GM12878 (cell line): Measurements from ENCODE around the gene PLEKHS1.

ENCODE experiments used
- CTCF ChIP-seq, 3 experiments: IDR thresholded peaks in 2 of 3; conservative IDR thresholded peaks in 1 of 3; 2 replicates each; pipeline ENCODE4 v1.5.1; 2011; ENCODE audit warnings: low read depth in 3 of 3, low read length in 3 of 3, mild to moderate bottlenecking in 3 of 3, control low read depth in 2 of 3, moderate library complexity in 2 of 3, inconsistent platforms in 1 of 3, mixed read lengths in 1 of 3; ENCODE audit not compliant: control insufficient read depth in 2 of 3, insufficient read depth in 1 of 3; ENCODE audit errors: extremely low read depth in 1 of 3
- DPF2 ChIP-seq: fragments of 450-650 bp; IDR thresholded peaks from 2 replicates; pipeline ENCODE4 v1.6.1; 2017; ENCODE audit warnings: mild to moderate bottlenecking
- EGR1 ChIP-seq, 2 experiments: IDR thresholded peaks; 1 replicate in 1 of 2; 2 replicates in 1 of 2; pipeline ENCODE4 v1.6.1; 2011 to 2012; ENCODE audit warnings: low read depth in 2 of 2, low read length in 2 of 2, borderline replicate concordance in 1 of 2, mild to moderate bottlenecking in 1 of 2, moderate library complexity in 1 of 2
- SMAD1 ChIP-seq: fragments of 450-650 bp; IDR thresholded peaks from 2 replicates; pipeline ENCODE4 v1.6.1; 2018; ENCODE audit warnings: mild to moderate bottlenecking, low read depth; ENCODE audit not compliant: partially characterized antibody
- SMARCA5 ChIP-seq: fragments of 450-650 bp; IDR thresholded peaks from 2 replicates; pipeline ENCODE4 v1.6.1; 2017; ENCODE audit warnings: mild to moderate bottlenecking
- YY1 ChIP-seq: IDR thresholded peaks from 2 replicates; pipeline ENCODE4 v1.6.1; 2011; ENCODE audit warnings: low read depth, mild to moderate bottlenecking, low read length

- TF ChIP-seq CTCF (IDR thresholded peaks at IDR 0.05 in 2 of 3, conservative IDR thresholded peaks at IDR 0.05 in 1 of 3; ENCODE audit: control insufficient read depth in 2 of 3, extremely low read depth in 1 of 3, insufficient read depth in 1 of 3, low read depth in 3 of 3, low read length in 3 of 3) (no peak), DPF2 (no peak), EGR1 (IDR thresholded peaks at IDR 0.05; ENCODE audit: borderline replicate concordance in 1 of 2, low read depth in 2 of 2, low read length in 2 of 2) (no peak), SMARCA5 (no peak), YY1 (no peak), SMAD1 (no peak)
Measured at GRCh38 chr10:113754125-113754524, 2.6 kb downstream of the PLEKHS1 start.
